GM18526 (cell line): Measurements from ENCODE around the gene ENPP6.

ENCODE experiments used
- POLR2A ChIP-seq: IDR thresholded peaks from 3 replicates; pipeline ENCODE4 v1.6.1; 2011; ENCODE audit not compliant: insufficient read length; ENCODE audit errors: extremely low read depth

The ENPP6 gene

DNA sequence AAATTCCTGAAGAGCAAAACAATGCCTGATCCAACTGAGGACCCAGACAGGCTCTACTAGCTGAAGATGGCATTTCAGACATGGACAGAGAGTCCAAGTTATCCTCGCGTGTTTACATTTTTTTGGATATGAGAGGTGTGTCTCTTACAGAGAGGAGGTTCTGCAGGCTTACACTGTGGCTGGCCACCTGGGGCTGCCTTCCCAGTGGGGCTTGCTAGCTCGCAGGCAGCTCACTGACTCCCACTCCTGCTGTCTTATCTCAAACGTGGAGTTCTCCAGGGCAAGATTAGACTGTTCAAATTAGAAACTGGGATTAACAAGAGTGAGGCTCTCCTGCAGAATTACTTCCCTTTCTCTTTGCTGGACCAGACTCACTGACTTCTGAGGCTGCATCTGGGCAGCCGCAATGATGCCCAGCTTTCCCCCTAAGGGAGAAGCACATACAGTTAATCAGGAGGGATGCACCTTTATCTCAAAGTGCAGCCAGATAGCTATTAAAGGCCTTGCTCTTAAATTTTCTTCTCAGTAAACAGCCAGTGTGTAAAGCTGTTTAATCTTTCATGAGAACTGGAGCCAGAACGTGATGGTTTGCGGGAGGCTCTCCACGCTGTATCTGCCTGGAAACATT, 123.0 kb downstream of the ENPP6 start:
- TF ChIP-seq POLR2A, result no peak

DNA sequence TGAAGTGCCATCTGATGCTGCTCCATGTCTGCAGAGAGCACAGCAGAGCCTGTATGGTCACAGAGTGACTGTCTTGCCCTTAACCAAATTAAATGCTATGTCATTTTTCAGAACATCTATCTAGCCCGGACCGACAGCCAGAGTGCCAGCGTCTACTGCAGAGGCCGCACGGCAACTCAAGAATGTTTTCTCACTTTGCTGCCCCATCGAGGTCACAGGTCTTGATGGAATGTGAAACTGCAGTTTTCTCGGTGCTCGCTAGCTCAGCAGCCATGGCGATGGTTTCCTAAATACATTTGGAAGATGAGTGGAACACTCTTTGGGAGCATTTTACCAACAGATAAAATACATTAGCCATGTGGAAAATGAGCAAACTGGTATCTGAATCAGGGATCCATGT, 125.7 kb downstream of the ENPP6 start:
- no peak for TF ChIP-seq POLR2A

DNA sequence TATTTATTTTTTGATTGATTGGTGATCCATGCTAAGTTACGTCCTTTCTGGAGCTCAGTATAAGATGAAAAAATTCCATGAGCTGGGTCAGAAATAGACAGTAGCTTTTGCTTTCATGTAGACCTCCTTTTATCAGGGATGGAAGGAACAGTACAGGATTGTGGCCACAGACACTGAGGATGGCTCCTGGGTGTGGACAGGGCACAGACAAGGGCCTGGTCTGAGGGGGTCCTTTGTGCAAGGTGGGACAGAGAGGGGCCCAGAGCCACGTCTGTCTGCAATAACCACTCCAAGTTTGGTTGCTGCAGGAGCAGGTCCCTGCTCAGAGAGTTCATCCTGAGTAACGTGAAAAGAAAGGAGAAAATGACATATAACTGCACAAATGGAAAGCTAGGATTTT, 127.1 kb downstream of the ENPP6 start:
- no peak for TF ChIP-seq POLR2A

DNA sequence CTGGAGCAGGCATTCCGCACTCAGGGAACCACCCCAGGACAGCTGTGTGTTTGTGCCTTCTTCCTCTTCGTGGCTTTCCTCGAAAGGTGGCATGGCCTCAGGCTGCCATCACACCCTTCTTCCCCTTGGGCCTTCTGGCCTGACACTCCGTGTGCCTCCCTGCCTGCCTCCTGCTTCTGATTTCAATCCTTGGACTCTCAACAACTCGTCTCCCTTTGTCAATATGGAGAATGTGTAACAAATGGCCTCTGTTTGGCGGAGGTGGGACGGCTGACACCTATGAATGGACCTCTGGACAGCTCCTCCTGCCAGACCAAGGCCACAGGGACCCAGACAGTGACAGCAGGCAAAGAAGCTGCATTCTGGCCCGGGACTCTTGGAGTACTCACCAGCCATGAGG, 137.0 kb downstream of the ENPP6 start:
- TF ChIP-seq POLR2A, result no peak

DNA sequence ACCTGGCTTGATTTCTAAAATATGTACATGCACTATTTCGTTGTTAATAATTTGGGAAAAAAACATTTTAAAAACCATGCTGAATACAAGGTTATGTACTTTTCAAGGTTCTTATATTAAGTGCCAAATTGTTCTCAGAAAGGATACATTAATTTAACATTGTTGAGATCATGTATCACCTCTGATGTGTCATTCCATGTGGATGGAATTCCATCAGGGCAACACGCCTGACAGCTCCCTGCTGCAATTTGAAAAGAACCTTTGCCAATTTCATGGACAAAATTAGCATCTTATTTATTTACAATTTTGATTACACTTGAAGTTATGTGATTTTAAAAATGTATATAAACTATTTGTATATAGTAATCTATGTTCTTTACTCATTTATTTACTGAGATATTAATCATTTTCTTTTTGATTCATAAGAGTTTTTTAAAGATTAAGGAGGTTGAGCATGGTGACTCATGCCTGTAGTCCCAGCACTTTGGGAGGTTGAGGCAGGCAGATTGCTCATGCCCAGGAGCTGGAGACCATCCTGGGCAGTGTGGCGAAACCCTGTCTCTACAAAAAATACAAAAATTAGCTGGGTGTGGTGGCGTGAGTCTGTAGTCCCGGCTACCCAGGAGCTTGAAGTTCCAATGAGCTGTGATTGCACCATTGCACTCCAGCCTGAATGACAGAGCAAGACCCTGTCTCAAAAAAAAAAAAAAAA, 142.8 kb downstream of the ENPP6 start:
- TF ChIP-seq POLR2A, result no peak

DNA sequence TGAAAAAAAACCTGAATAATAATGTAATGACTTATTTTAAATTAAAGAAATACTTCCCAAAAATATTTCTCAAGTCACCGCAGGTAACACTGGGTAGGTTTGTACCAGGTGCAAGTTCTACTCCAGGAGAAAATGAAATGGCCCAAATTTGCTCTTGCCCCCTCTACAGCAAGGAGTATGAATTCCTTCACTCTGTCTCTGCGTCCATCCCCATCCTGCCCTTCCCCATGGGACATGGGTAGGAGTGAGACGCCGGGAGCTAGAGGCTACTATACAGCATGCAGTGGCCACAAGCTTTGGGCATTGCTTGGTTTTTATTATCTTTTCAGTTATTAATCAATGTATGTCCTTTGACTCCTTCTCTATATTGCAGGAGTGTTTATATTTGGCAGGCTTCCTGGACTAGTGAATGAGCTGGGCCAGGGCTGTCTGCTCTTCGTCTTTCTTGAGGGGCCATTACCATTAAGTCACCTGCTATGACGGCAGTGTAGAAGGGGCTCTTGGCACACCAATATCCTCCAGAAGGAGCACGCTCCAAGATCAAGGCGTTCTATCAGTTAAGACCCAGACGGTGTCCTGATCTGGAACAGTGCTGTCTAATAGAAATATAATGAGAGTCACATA, 149.6 kb downstream of the ENPP6 start:
- TF ChIP-seq POLR2A, result no peak

DNA sequence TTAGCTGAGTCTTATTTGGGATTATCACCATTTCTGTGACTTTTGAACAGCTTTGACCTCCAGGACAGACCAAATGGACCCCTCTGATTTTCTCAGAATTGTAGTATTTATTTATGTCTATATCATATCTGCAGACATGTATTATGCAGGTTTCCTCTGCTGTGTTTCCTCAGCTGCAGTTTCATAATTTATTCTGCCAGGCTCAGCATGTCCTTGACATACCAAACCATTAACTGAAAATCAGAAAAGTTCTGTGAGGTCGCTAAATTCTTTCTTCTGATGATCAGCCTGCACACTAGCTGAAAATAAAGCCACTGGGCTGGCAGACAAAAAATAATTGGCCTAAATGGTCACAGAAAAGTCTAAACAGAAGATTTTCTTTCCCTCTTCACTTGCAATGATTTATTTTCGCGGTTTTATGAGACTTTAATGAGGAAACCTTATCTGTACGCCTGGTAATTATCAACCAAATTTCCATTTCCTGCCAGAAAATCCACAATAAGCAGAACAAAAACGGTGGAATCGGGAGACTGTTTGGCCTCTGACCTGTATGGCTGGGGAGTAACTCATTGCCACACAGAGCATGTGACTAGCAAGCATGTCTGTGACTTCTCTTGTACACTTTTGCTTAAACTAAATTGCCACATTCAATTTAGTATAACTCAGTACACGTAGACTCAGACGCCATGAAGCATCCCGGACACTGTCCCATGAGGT, 150.9 kb downstream of the ENPP6 start:
- no peak for TF ChIP-seq POLR2A

DNA sequence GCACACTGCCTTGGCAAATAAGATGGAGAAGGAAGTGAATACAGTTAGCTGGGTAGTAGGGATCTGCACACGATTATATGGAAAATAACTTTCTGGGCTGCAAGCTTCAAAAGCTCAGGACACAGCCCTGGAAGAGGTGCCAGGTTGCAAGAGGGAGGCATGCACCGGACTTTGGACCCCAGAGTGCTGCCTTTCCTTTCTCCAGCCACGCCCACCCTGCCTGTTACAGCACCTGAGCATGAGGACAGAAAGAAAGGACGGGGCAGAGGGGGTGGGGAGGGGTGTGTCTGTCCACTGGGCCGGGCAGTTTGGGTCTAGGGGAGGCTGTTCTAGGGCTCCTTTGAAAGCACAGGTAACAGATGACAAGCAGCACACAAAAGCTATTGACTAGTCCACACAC, 152.8 kb downstream of the ENPP6 start:
- TF ChIP-seq POLR2A, result no peak

DNA sequence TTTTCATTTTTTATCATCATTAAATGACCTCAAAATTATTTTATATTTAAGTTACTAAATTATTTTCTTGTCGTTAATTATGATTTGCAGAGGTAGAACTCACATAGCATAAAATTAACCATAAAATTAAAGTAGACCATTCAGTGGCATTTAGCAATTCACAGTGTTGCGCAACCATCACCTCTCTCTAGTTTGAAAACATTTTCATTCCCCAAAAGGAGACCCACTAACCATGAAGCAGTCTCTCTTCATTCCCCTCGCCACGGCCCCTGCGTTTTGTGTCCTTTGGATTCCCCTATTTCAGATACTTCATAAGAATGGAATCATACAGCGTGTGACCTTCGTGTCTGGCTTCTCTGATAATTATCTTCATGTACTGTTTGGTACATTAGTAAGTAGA, 154.9 kb downstream of the ENPP6 start:
- no peak for TF ChIP-seq POLR2A

DNA sequence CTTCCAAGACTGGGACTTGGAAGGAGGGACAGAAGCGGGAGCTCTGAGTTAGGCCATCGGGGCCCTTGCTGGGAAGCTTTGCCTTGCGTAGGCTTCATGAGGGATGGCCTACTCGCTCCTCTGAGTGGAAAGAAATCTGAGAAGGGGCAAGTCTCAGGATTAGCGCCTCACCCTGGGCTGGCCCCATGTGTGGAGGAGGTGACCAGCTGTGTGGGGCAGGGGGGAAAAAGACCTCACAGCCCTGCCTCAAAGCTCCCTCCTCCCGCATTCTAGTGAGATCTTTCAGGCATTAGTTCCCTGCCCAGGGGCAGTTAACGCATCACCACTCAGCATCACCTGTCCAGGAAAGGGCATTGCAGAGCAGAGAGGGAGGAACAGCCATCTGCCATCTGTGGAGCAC, 156.1 kb downstream of the ENPP6 start:
- no peak for TF ChIP-seq POLR2A

DNA sequence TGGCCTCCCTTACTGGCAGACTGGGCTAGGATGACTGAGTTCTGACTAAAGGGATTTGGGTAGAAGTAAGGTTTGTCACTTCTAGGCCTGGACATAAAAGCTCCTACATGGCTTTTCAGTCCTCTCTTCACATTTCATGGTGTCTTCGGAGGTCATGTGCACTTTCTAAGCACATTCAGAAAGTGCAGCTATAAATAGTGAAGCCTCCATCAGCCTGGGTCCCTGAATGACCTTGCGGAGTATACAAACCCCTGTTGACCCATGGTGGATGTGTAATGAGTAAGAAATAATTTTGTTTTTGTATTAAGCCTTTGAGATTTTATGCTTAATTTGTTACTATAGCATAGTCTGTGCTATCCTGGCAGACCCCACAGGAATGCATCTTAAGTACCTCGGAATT, 158.6 kb downstream of the ENPP6 start:
- TF ChIP-seq POLR2A, result no peak

DNA sequence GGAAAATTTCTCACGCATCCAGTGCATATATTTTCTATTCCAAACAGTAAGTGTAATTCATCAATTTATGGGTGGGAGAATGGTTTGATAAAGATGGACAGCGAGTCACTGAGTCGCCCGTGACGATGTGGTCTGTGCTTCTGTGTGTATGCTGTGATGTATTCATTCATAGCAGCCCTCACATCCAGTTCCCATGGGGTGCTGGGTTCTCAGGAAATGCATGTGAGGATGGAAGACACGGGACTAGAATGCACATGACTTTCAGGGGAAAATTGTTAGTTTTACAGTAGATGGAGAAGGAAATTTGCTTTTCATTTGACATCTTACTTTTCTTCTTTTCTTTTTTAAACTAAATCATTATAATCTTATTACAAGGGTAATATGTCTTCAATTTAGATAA, 159.6 kb downstream of the ENPP6 start:
- no peak for TF ChIP-seq POLR2A

DNA sequence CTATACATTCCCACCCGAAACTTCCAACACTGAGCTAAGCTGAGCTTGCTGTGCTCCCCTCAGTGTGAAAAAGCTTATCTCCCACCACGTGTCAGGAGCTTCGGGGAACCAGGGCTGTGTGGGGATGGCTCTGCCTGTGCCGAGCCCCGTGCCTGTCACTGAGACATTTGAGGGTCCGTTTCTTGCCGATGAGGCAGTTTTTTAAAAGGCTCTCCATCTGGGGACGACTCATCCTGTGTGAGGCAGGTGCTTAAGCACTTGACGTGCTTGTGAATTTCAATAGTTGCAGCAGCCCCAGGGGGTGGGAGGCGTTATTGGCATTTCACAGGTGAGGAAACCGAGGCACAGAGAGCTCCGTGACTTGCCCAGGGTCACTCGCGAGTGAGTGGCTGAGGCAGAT, 160.8 kb downstream of the ENPP6 start:
- TF ChIP-seq POLR2A, result no peak

DNA sequence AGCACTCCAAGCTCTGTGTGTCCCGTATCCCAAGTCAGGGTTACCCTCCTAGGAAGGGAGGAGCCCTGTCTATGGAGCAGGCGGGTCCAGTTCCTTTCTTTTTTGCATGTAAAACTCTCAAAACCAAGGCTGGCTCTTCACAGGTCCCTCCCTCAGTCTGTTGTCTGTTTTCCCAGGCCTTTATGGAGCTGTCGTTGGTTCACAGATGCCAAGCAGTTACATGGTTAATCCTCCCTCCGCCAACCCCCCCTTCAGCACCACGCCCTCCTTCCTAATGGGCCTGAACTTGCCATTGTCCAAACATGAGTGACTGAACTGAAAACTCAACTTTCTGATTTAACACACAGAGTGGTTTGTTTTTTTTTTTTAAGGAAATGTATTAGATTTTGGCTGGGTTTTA, 164.2 kb downstream of the ENPP6 start:
- no peak for TF ChIP-seq POLR2A

DNA sequence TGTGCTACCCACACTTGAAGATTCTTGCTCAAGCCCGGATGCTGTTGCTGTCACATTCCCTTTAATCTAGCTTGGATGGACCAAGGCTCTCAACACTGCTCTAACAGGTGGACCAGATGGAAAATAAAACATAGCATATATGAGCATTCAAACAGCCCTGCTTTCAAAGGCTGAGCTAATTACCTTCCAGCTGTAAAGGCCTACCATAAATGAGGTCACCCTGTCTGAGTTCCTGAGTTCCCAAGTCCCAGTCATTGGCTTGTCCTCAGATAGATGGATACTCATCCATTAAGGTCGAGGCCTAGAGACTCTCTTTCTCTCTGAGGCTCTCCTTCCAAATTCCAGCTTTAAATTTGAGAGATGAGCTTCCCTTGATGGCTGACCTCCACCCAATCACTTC, 165.1 kb downstream of the ENPP6 start:
- no peak for TF ChIP-seq POLR2A

DNA sequence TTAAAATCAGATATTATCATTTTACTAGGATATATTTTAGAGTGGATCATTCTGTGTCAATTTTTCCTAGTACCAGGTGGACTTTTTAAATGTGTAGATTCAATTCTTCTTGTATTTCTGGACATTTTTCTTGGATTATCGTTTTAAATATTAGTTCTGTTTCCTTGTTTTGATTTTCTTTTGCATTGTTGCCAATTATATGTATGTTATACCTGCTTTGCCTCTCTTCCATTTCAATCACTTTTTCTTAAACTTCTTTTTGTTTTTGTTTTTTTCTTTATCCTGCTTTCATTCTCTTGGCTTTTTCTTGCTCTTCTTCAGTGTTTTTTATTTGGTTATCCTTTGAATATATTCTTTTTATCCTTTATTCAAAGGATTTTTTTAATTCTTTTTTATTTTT, 171.5 kb downstream of the ENPP6 start:
- no peak for TF ChIP-seq POLR2A

DNA sequence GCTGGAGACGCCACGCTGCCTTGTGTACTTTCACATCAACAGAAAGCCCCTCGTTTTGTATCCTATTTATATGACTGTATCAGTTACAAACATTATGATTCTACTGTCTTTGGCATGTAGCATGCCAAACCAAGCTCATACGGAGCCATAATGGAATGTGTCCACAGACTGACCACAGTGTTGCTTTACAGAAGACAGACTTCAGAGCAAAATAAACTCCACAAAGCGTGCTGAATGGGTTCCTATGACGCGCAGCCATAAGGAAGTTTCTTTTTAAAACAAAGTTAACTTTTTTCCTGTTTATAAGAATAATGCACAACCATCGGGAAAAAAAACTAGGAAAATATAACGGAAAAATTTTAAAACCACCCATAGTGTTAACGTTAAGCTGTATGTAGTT, 176.5 kb downstream of the ENPP6 start:
- TF ChIP-seq POLR2A, result no peak

DNA sequence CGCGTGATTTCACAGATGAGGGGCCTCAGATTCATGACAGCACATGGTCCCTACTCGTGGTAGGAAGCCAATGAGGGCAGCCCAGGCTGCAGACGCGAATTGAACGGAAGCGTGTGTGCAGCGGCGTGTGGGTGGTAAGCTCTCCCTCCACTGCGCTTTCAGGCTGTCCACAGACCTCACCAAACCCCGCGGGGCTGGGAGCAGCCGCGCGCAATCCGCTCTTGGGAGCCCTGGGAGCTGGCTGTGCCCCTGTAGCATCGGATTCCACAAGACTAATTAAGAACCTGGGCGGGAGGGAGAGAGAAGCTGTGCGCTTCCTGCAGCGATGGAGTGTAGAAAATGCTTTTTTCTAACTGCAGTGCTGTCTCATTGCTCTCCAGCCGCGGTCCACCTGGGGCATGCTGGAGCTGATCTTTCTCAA, 177.7 kb downstream of the ENPP6 start:
- no peak for TF ChIP-seq POLR2A
